GM10248 (cell line): ENCODE data around the gene ST6GALNAC3.

Experiments
- CTCF ChIA-PET: fragments of 300-600 bp; sonication (Branson Sonifier 250); formaldehyde crosslinking; extraction: SDS; loops from one replicate; lab custom pipeline; 2021; ENCODE audit warnings: antibody characterized with exemption; lab: Yijun Ruan, JAX
- POLR2A ChIA-PET: fragments of 350-650 bp; sonication (Branson Sonifier 250); formaldehyde crosslinking; extraction: SDS; loops from one replicate; lab custom pipeline; 2020; ENCODE audit warnings: antibody characterized with exemption; lab: Yijun Ruan, JAX
- DNase-seq: peaks from one replicate; pipeline ENCODE4 v3.0.0; 2012; ENCODE audit errors: extremely low spot score
- TF ChIP-seq, protein P1 (sequence below): IDR thresholded peaks from 2 replicates; pipeline ENCODE4 v1.5.1; 2012; ENCODE audit warnings: mild to moderate bottlenecking, low read depth; ENCODE audit errors: extremely low read depth, missing control alignments, control extremely low read depth

ST6GALNAC3 gene

DNA sequence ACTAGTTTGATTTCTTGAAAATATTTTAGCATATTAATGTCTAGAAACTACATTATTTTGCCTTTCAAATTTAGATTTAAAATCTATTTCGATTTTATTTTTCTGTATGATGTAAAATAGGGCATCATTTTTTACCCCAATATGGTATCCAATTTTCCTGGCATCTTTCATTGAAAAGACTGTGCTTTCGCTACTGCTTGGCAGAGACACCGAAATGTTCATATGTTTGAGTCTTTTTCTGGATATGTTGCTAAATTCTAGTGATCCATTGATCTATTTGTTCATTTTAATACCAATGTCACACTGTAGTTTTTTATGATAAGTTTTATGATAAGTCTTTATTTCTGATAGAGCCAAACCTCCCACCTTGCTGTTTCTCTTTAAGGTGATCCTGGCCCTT, 24.3 kb downstream of the ST6GALNAC3 start:
- CTCF ChIA-PET: interaction anchor here (1.4 kb wide), 1 partner anchor 17 kb away, joined by 3 read pairs; no protein-coding TSS in a partner anchor
- no peak for DNase-seq
- TF ChIP-seq, protein P1, sequence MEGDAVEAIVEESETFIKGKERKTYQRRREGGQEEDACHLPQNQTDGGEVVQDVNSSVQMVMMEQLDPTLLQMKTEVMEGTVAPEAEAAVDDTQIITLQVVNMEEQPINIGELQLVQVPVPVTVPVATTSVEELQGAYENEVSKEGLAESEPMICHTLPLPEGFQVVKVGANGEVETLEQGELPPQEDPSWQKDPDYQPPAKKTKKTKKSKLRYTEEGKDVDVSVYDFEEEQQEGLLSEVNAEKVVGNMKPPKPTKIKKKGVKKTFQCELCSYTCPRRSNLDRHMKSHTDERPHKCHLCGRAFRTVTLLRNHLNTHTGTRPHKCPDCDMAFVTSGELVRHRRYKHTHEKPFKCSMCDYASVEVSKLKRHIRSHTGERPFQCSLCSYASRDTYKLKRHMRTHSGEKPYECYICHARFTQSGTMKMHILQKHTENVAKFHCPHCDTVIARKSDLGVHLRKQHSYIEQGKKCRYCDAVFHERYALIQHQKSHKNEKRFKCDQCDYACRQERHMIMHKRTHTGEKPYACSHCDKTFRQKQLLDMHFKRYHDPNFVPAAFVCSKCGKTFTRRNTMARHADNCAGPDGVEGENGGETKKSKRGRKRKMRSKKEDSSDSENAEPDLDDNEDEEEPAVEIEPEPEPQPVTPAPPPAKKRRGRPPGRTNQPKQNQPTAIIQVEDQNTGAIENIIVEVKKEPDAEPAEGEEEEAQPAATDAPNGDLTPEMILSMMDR: no peak
- POLR2A ChIA-PET: no interaction called here

DNA sequence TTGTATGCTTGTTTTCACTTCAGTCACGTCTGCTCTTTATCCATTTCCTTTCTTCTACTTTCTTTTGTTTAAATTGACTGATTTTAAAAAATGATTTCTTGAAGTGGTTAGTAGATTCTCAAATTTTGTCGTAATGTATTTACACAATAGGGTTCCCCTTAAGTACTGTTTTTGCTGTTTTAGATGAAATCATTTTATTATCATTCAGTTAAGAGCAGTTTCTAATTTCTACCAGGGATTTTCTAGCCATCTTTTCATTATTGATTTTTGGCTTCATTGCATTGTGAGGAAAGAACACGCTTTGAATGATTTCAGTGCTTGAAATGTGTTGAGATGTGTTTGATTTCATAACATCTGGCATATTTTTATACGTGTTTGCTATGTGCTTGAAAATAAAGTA, 27.0 kb downstream of the ST6GALNAC3 start:
- CTCF ChIA-PET: no interaction called here
- POLR2A ChIA-PET: no interaction called here
- no peak for DNase-seq
- TF ChIP-seq, protein P1: no peak

DNA sequence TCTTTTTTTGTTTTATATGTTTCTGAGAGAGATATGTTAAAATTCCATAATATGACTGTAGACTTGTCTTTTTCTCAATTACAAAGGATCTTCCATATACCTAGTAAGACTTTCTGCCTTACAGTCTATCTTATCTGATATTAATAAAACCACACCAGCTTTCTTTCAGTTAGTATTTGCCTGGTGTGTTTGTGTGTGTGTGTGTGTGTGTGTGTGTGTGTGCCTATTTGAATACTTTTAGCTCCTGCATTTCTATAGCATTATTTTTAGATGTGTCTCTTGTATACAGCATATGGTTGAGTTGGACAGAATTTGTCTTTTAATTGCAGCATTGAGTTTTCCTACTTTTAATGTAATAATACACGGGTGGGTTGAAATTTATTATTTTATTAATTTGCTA, 27.5 kb downstream of the ST6GALNAC3 start:
- POLR2A ChIA-PET: no interaction called here
- CTCF ChIA-PET: no interaction called here

DNA sequence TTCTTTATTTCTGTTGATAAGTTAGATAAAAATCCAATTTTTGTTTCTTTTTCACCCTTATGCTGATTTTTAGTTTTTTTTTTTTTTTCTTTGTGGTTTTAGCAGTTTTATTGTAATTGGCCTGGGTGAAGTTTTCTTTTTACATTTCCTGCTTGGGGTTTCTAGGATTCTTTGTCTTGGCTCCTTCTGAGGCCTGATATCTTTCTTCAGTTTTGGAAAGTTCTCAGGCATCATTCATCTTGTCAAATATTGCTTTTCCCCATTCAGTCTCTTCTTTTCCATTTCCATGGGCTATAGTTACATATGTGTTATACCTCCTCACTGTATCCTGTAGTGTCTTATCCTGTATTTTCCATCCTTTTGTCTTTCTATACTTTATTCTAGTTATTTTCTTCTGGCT, 28.5 kb downstream of the ST6GALNAC3 start:
- CTCF ChIA-PET: no interaction called here
- POLR2A ChIA-PET: no interaction called here
- DNase-seq: no peak
- TF ChIP-seq, protein P1: no peak

More for the DNA sequence above, 27.5 kb downstream of the ST6GALNAC3 start:
- TF ChIP-seq, protein P1: no peak
- DNase-seq: no peak

DNA sequence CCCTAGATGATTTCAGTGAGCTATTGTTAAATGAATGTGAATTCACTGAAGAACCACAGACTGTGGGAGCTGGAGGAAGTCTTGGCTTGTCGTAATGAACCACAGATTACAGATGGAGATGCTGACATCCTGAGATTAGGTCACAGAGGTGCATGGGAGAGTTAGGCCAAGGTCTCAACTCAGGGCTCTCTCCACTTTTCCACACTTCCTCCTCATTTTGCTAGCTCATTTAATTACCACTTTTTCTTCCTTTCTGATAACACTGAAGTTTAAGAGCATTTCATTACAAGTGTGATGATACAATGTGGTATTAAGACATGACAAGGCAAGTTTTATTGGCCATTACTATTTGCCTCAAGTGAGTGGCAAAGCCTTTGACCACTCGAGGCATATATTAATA, 30.8 kb downstream of the ST6GALNAC3 start:
- no peak for DNase-seq
- ChIA-PET POLR2A (no interaction called here), CTCF (interaction anchor here (1.1 kb wide), 2 partner anchors 17 to 36 kb away, joined by 3 read pairs; no protein-coding TSS in a partner anchor)
- TF ChIP-seq, protein P1: no peak

DNA sequence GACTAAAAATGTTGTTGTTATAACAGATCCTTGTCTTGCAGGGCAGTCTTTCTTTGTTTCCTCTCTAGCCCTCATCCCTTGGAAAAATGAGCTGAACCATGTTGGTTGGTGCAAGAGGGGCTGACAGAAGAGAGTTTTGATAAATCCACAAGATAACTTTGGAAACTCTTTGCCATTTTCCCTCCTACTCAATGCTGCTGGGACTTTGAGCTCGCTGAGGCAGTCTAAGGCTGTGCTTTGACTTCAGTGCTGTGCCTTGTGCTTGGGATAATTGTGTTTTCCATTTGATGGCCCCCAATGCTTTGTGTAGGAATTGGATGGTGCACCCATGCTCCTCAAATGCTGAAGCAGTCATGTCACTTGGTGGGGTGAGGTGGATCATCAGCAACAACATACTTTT, 31.7 kb downstream of the ST6GALNAC3 start:
- TF ChIP-seq, protein P1: no peak
- CTCF ChIA-PET: interaction anchor here (1.1 kb wide), 1 partner anchor 16 kb away, joined by 3 read pairs; no protein-coding TSS in a partner anchor
- DNase-seq: no peak
- POLR2A ChIA-PET: no interaction called here

DNA sequence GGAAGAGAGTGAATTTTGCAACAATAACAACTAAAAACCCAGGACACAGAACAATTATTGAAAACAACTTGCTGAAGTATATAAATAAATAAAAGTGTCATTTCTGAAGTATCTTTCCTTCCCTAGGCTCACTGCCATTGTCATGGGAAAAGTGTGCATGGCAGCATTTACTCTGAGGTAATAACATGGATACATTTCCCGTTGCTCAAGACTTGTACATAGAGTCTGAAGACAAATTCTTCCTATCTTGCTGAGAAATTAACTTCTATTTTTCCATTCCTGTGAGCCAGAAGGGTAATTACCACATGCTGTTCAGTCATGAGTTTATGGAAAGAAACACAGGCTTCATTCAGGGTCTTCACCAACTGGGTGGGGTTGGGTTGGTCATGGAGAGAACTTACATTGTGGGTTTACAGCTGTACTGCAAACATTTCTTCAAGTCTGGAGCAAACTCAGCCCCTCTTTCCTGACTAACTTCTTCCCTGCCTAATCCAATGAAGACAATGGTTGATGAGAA, 32.2 kb downstream of the ST6GALNAC3 start:
- TF ChIP-seq, protein P1: no peak
- ChIA-PET CTCF (interaction anchor here (1.4 kb wide), 1 partner anchor 48 kb away, joined by 5 read pairs; no protein-coding TSS in a partner anchor), POLR2A (no interaction called here)
- DNase-seq: no peak
